Forelimb muscle (tissue), 1 donor: ENCODE results near the gene MAPK11. TPM values are rescaled to one million over a fixed set of nuclear protein-coding genes. Genes with fewer than 3 reads are reported as not detected.

Experiments used
- DNase-seq: peaks from one replicate; pipeline ENCODE4 v3.0.0-alpha.2; 2013; ENCODE audit warnings: low read depth
- polyA plus RNA-seq: library from polyadenylated mRNA; unstranded; fragments of 120-200 nt; gene quantifications from one replicate; pipeline ENCODE4 v1.2.1, GENCODE V29; 2013; ENCODE audit not compliant: insufficient read length

The MAPK11 gene
- polyA plus RNA-seq, 1 donor = 5.6 TPM

DNA sequence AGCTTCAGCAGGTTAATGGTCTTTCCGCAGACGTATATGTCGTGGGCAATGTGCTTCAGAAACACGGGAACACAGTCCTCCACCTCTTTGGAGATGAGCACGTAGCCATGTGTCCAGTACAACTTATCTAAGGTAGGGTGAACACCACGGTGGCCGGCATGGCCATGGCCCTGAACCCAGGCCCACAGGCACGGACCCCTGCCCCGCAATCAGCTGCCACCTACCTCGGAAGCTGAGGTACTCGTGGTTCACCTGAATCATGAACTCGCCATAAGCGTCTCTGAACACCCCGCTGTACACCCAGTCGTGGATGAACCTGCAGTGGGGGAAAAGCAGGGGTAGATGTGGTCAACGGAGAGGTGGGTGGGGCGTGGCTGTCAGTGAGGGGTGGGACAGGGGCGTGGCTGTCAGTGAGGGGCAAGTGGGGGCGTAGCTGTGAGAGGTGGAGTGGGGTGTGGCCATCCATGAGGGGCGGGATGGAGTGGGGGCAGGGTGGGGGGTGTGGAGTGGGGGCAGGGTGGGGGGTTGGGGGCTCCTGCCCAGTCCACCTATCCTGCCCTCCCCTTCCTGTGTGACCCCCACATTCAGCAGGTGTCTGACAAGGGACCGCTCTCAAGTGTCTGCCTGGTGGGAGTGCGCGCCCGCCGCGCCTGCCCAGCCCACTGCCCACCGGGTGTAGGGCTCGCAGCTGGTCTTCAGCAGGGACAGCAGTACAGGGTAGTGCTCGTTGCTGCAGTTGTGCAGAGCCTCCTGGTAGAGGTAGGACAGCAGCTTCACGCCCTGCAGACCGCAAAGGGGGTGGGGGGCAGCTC, 43.9 kb downstream of the MAPK11 start:
- no peak for DNase-seq

GRCh38 chr22:50225200-50225969, 44.8 kb downstream of the MAPK11 start:
- no peak for DNase-seq

DNA sequence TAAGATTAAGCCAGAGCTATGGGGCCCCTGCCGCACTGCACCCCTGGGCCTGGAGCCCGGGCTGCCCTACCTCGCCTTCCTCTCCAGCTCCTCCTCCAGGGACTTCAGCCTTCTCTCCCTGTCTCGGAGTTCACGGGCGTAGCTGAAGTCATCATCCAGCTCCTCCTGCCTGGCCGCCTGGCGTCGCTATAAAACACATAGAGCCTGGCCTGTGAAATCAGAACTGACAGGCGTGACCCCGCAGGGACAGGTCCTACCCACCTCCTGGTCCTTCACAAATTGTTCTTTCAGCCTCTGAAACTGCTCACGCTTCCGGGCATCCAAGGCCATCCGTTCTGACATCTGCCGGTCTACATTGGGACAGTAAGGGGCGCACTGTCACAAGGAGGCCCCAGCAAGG, 46.1 kb downstream of the MAPK11 start:
- DNase-seq = no peak

DNA sequence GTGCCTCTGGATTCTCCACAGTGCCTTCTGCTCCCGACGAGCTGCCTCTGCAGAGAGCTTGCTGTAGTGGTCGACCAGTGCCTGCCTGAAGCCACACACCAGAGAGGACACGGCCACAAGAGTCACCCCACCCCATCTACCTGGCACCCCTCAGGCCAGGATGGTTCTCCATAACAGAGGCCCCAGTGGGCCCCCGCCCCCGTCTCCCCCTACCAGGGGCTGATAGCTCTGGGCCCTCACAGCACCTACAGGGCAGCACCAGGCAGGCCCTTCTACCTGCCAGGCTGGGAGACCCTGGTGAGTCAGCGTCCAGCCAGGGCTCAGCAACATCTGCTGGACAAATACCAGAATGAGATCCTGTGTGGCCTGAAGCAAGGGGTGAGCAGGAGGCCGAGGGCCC, 47.7 kb downstream of the MAPK11 start:
- no peak for DNase-seq

- DNase-seq = no peak
Measured at GRCh38 chr22:50221410-50222300, 48.5 kb downstream of the MAPK11 start.

GRCh38 chr22:50220603-50221409, 49.4 kb downstream of the MAPK11 start:
- no peak for DNase-seq

DNA sequence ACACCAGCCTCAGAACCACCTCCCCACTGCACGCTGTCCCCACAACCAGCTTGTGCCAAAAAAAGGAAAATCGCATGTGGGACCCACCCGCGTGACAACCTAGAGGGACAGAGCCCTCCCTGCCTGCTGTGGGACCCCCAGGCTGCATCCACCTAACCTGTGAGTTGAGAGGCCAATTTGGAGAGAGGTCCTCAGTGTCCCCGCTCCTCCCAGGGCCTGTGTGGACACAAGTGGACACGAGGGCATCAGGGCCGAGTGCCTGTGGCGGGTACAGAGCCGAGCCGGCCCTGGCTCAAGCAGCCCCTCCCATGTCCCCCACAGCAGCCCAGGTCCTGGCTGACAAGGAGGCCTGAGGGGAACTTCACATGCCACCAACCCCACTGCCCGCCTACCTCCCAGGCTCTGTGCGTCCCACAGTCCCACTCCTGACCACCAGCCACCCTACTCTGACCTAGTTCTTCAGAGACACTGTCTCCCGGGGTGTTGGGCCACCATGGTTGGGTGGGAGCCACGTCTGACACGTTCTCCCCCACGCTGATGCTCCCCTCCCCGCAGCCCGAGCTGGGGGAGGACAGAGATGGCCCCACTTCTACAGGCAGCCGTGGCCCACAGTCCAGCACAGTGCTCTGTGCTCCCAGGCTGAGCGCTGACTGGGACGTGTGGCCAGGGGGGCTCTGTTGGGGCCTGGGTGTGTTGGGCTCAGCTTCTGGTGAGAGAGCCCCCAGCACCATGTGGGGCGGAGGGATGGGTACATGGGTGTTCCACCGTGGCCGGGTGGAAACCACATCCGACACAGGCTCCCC, 50.2 kb downstream of the MAPK11 start:
- no peak for DNase-seq

DNA sequence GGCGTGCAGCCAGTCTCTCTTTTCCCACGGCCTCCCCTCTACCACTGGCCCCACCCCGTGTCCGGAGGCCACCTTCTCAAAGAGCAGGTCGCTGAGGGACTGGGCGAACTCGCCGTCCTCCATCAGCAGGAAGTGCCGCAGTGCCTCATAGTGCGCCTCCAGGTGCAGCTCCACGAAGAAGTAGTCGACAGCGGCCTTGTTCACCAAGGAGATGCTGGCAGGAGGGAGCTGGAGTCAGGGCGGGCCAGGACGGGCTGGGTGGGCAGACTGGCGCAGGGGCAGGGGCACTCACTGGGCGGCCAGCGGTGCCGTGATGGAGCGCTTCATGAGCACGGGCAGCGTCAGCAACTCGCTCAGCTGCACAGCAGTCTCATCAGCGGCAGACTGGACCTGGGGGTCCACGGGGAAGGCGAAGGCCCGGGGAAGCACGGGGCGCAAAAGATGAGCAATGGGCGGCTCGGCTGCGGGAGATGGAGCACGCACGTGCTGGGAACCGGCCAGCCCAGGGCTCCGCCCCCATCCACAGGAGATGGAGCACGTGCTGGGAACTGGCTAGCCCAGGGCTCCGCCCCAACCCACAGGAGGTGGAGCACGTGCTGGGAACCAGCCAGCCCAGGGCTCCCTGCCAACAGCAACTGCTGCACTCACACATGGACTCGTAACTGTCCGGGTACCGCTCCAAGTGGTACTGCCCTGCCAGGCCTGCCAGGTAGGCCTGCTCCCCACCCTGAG, 51.0 kb downstream of the MAPK11 start:
- DNase-seq = no peak

DNA sequence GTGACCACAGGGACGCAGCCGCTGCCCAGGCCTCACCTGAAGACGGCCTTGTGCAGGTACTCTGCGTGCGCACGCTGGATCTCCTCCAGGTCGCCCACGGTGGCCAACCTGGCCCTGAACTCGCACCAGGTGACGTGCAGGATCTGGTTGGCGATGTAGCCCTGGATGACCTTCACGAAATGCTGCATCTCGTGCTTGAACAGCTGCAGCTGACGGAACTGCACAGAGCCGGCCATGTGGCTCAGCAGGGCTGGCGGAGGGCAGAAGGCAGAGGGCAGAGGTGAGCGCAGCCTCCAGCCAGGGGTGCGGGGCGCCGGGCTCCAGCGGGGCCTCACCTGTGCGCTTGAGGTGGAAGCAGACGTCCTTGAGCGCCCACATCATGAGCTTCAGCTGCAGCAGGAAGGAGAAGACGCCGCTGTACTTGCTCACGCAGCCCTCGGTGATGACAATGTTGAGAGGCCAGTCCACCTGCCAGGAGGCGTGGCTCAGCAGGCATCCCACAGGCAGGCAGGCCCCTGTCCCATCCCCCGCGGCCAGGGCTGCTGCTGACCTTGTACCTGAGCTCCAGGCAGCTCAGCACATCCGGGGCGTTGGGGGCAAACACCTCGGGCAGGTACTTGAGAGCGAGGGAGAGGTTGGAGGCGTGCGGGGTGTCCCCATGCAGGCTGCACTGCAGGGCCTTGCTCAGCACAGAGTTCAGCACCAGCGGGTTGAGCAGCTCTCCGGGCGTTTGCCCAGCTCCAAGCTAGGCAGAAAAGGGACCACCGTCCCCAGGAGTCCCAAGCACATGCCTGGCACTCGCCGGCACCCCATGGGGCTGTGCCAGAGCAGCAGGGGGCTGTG, 51.8 kb downstream of the MAPK11 start:
- no peak for DNase-seq

DNA sequence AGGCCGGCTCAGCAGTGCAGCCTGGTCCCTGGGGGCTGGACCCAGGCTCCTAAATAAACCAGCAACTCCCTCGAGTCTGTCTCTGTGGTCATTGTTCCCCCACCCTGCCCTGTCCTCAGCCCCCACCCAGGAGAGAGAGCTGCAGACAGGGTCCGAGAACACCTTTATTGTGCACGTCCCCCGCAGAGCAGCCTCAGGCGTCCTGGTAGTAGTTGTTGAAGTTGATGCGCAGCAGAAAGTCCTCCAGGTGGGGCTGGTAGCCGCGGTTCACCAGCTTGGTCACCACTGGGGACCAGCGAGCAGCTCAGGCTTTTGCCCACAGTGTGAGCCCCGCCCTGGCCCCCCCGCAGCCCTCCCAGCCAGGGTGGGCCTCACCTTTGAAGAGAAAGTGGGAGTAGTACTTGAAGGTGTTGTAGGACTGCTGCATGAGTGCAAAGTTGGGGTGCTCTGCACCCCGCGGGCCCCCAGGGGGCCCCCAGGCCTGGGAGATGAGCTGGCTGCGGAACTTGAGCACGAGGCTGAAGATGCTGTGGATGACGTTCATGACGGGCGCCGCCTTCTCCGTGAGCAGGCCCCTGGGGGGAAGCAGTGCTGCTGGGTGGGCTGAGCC, 52.5 kb downstream of the MAPK11 start:
- DNase-seq = no peak

DNA sequence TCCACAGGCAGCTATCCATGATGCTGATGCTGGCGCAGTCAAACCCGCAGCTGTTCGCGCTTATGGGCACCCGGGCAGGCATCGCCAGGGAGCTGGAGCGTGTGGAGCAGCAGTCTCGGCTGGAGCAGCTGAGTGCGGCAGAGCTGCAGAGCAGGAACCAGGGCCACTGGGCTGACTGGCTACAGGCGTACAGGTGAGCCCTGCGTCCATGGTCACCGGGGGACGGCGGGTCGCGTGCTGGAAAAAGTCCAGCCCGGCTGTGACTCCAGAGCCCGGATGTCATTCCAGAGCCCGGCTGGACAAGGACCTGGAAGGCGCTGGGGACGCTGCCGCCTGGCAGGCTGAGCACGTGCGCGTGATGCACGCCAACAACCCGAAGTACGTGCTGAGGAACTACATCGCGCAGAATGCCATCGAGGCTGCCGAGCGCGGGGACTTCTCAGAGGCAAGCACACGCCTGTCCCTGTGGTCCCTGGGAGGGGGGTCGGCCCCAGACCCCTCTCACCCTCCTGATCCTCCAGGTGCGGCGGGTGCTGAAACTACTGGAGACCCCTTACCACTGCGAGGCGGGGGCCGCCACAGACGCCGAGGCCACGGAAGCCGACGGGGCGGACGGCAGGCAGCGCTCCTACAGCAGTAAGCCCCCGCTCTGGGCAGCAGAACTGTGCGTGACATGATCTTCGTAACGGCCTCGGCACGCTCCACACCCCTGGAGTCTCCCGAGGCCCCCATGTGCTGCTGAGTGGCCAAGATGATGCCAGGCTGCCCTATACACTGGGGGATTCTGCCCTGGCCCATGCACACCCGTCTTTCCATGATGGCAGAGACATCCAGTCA, 53.3 kb downstream of the MAPK11 start:
- no peak for DNase-seq

DNA sequence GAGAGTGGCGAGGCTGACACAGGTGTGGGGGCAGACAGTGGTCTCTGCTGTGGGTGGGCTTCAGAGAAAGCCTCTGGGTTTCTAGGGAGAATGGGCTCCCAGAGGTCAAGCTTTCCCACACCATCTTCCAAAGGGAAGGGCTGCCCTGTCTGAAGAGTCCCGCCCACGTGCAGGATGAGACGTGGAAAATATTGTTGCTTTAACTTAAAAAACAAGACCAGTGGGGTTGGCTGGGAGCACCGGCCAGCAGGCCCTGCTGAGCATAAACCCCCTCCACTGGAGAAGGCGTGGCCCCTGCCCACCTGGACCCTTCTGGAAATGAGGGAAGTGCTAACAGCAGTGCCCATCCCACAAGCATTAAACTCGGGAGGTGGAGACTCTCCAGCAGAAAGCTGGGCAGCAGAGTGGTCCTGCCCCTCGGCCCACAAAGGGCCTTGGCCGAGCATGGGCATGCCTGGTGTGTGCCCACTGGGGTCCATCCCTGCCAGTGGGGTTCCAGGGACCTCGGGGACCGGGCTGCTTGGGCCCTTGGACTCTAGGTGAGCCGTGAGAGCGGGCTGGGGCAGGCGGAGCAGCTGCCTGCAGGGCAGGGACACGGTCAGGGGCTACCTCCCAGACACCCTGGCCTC, 54.0 kb downstream of the MAPK11 start:
- no peak for DNase-seq

DNA sequence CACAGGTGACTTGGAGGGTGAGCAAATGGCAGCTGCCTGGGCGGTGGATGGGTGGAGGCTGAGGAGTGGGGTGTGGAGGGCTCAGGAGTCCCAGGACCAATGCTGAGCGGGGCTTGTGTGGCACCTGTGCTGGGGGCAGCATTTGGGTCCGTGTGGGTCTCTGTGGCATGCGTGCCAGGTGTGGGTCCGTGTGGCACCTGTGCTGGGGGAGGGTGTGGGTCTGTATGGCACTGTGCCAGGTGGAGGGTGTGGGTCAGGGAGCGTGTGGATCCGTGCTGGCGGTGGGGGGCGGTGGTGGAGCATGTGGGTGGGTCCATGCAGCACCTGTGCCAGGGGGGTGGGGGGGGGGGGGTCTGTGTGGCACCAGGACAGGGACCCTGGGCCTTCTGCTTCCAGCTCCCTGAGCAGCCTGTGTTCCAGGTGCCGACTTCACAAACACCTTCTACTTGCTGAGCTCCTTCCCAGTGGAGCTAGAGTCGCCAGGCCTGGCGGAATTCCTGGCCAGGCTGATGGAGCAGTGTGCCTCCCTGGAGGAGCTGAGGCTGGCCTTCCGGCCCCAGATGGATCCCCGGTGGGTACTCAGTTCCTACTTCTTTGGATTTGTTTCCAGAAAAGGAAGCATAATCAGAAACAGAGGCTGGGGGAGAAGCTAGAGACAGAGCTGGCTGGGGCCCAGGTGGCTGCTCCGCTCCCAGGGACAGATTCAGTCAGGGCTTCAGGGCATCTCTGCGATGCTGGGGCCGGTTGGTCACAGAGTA, 54.7 kb downstream of the MAPK11 start:
- DNase-seq = no peak
